OCI-LY1 (cell line): ENCODE data around the gene CLTC.

ENCODE experiments used
- H2AFZ ChIP-seq: fragments of 200-600 bp; sonication (generic), shearing (Covaris generic); 2 replicates; pipeline ENCODE4 v1.6.0; 2014; ENCODE audit warnings: antibody characterized with exemption, mild to moderate bottlenecking, low read length
- H3F3A ChIP-seq: fragments of 200-600 bp; sonication (generic), shearing (Covaris generic); 2 replicates; pipeline ENCODE4 v1.6.0; 2014; ENCODE audit warnings: mild to moderate bottlenecking, antibody characterized with exemption, low read length, moderate library complexity; ENCODE audit not compliant: insufficient read depth
- H3K27ac ChIP-seq: fragments of 200-600 bp; sonication (generic); 2 replicates; pipeline ENCODE4 v1.5.1; 2014; ENCODE audit warnings: low read length, mixed run types, mild to moderate bottlenecking, low read depth; ENCODE audit not compliant: poor library complexity, severe bottlenecking
- H3K27me3 ChIP-seq: fragments of 200-600 bp; sonication (generic); 2 replicates; pipeline ENCODE4 v1.6.0; 2014; ENCODE audit warnings: antibody characterized with exemption, mild to moderate bottlenecking, low read length, moderate library complexity; ENCODE audit not compliant: insufficient read depth
- H3K36me3 ChIP-seq: fragments of 200-600 bp; sonication (generic); 2 replicates; pipeline ENCODE4 v1.6.1; 2014; ENCODE audit warnings: mild to moderate bottlenecking, antibody characterized with exemption, low read length, moderate library complexity, mixed read lengths; ENCODE audit not compliant: insufficient read depth
- H3K4me1 ChIP-seq: fragments of 200-600 bp; sonication (generic); 2 replicates; pipeline ENCODE4 v1.5.1; 2014; ENCODE audit warnings: mild to moderate bottlenecking, low read length, moderate library complexity; ENCODE audit not compliant: insufficient read depth, severe bottlenecking
- H3K4me2 ChIP-seq: fragments of 200-600 bp; sonication (generic), shearing (Covaris generic); 2 replicates; pipeline ENCODE4 v1.6.1; 2014; ENCODE audit warnings: low read length
- H3K4me3 ChIP-seq: fragments of 200-600 bp; sonication (generic); 2 replicates; pipeline ENCODE4 v1.5.1; 2014; ENCODE audit warnings: low read length, low read depth, mild to moderate bottlenecking, mixed read lengths; ENCODE audit not compliant: poor library complexity, severe bottlenecking
- H3K79me2 ChIP-seq: fragments of 200-600 bp; shearing (Covaris generic); 2 replicates; pipeline ENCODE4 v1.6.1; 2016; ENCODE audit warnings: mixed run types, low read length, mixed read lengths; ENCODE audit not compliant: insufficient read depth
- H3K9ac ChIP-seq: fragments of 200-600 bp; sonication (generic), shearing (Covaris generic); 2 replicates; pipeline ENCODE4 v1.6.1; 2014; ENCODE audit warnings: mild to moderate bottlenecking, low read length, mixed read lengths
- H3K9me2 ChIP-seq: fragments of 200-600 bp; sonication (generic), shearing (Covaris generic); 2 replicates; pipeline ENCODE4 v1.6.1; 2014; ENCODE audit warnings: low read depth, mild to moderate bottlenecking, low read length, mixed read lengths
- H3K9me3 ChIP-seq: fragments of 200-600 bp; shearing (Covaris generic); 2 replicates; pipeline ENCODE4 v1.6.1; 2014; ENCODE audit warnings: low read length, mixed read lengths
- H4K20me1 ChIP-seq: fragments of 200-600 bp; sonication (generic), shearing (Covaris generic); 2 replicates; pipeline ENCODE4 v1.6.0; 2016; ENCODE audit warnings: mild to moderate bottlenecking, low read length; ENCODE audit not compliant: insufficient read depth
- CTCF ChIP-seq: fragments of 200-600 bp; sonication (generic), shearing (Covaris generic); IDR thresholded peaks from 2 replicates; pipeline ENCODE4 v1.5.1; 2017; ENCODE audit warnings: mild to moderate bottlenecking, antibody characterized with exemption, low read length, moderate library complexity, mixed read lengths
- EZH2 ChIP-seq: fragments of 200-600 bp; sonication (generic), shearing (Covaris generic); IDR thresholded peaks from 2 replicates; pipeline ENCODE4 v1.8.0; 2017; ENCODE audit warnings: borderline replicate concordance, mixed run types, mild to moderate bottlenecking, antibody characterized with exemption, low read length, moderate library complexity, mixed read lengths

Gene CLTC

DNA sequence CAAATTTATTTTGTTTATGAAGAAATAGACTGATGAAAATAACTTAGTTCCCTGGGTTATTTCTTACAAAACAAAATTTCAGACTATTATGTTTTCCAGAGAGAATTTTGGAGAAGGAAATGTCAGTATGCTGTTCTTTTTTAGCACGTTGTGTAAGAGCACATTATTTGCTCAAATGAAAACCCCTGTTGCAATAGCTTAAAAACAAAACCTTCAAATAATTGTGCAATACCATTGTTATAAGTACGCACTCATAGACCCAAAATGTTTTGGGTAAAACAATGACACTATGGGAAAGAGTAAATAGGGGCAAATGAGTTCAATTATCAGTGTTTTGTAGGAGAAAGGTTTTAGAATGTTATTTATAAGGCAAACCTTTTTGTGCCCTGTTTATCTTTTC, 106.0 kb downstream of the CLTC start:
- Histone ChIP-seq H3K27me3 (no peaks in the 10 kb centered on the region), H3K9ac (no peak overlapping the region), H3F3A (peaks cover 3% of the 10 kb centered on the region; the same call in 1 of the 2 replicates), H3K9me3 (no peaks in the 10 kb centered on the region), H3K4me1 (no peaks in the 10 kb centered on the region), H2AFZ (no peak overlapping the region), H3K79me2 (peaks cover 33% of the 10 kb centered on the region), H3K4me2 (no peak overlapping the region), H3K9me2 (no peaks in the 10 kb centered on the region), H3K4me3 (no peak overlapping the region), H3K27ac (no peak overlapping the region), H3K36me3 (no peaks in the 10 kb centered on the region), H4K20me1 (no peaks in the 10 kb centered on the region)
- TF ChIP-seq CTCF (no peak), EZH2 (no peak)

DNA sequence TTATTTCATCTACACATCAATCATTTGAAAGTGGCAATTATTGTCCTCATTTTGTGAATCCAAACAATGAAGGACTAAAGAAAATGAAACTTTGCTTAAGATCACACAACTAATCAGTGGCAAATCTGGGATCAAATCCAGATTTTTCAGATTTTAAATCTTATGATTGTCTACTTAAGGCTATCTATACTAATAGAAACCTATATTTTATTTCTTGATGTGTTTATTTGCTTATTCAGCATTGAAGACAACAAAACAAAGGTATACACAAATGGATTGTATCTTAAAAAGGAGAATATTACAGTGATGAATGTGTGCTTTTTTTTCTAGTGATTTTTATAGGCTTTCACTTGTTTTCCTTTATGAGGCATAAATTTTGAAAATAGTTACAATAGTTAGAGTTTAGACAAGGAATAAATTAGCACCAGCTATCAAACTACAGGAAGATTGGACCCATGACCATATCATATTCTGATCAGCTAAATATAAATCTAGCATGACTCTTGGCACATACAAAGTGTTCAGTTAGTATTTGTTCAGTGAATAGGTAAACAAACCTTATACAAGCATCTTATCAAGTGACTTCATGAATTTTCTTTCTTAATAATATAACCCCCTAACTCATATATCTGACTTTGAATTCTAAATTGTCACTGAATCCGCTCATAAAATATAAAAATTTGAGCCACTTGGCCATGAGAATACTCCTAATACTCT, 108.3 kb downstream of the CLTC start:
- H3K27me3 ChIP-seq: no peaks in the 10 kb centered on the region
- H3K36me3 ChIP-seq: peaks cover 3% of the 10 kb centered on the region; the same call in 1 of the 2 replicates
- H3K27ac ChIP-seq: no peak overlapping the region
- no peaks in the 10 kb centered on the region for H4K20me1 ChIP-seq
- peaks cover 31% of the 10 kb centered on the region for H3K79me2 ChIP-seq
- no peak overlapping the region for H2AFZ ChIP-seq
- H3K4me2 ChIP-seq: no peak overlapping the region
- H3K9ac ChIP-seq: no peak overlapping the region
- no peak overlapping the region for H3K4me3 ChIP-seq
- H3K9me3 ChIP-seq: no peaks in the 10 kb centered on the region
- peaks cover 4% of the 10 kb centered on the region; the same call in 1 of the 2 replicates for H3F3A ChIP-seq
- no peaks in the 10 kb centered on the region for H3K4me1 ChIP-seq
- TF ChIP-seq EZH2: no peak
- no peak for TF ChIP-seq CTCF
- no peaks in the 10 kb centered on the region for H3K9me2 ChIP-seq

DNA sequence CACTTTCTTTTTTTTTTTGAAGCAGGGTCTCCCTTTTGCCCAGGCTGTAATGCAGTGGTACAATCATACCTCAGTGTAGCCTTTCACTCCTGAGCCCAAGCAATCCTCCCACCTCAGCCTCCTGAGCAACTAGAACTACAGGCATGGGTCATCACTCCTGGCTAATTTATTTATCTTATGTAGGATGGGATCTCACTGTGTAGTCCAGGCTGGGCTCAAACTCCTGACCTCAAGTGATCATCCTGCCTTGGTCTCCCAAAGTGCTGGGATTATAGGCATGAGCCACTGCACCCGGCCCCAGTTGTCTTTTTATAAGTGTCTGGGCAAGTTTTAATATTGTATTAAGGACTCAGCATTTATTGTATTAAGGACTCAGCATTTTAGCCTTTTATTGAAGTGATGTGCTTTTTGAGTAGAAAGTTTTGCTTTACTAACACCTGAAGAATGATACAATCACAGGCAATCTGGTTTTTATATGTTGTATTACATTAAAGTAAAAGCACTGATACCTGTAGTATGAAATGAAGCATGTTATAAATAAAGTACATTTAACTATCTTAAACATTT, 110.7 kb downstream of the CLTC start:
- Histone ChIP-seq H2AFZ (no peak overlapping the region), H3F3A (peaks cover 4% of the 10 kb centered on the region; the same call in 1 of the 2 replicates), H3K79me2 (peaks cover 28% of the 10 kb centered on the region), H3K9me2 (no peaks in the 10 kb centered on the region), H3K27ac (no peak overlapping the region), H4K20me1 (no peaks in the 10 kb centered on the region), H3K36me3 (peaks cover 10% of the 10 kb centered on the region), H3K9me3 (no peaks in the 10 kb centered on the region), H3K4me2 (no peak overlapping the region), H3K4me3 (no peak overlapping the region), H3K4me1 (no peaks in the 10 kb centered on the region), H3K27me3 (no peaks in the 10 kb centered on the region), H3K9ac (no peak overlapping the region)
- no peak for TF ChIP-seq EZH2
